IMR-90 (cell line): ENCODE measurements around the gene KIF1A. TPM values are rescaled to one million over a fixed set of nuclear protein-coding genes. Genes with fewer than 3 reads are reported as not detected.

Source experiments
- ATAC-seq: fragments of 200-7000 bp; cut with Tn5 transposase; 2 replicates; pipeline ENCODE4 v1.9.1; 2020; ENCODE audit warnings: low read depth, mild to moderate bottlenecking, moderate library complexity
- BruUV-seq: library from RNA; stranded (reverse); fragments of 400-500 nt; replicated peaks from 2 replicates; lab custom pipeline; 2021; lab: Mats Ljungman, UMichigan
- CTCF ChIA-PET: fragments of 300-600 bp; formaldehyde crosslinking; extraction: SDS; loops from one replicate; lab custom pipeline; 2021; ENCODE audit warnings: antibody characterized with exemption; lab: Yijun Ruan, JAX
- POLR2A ChIA-PET: fragments of 300-600 bp; sonication (Branson Sonifier 250); formaldehyde crosslinking; loops from one replicate; lab custom pipeline; 2022; ENCODE audit warnings: antibody characterized with exemption; ENCODE audit not compliant: unreplicated experiment; lab: Charles Lee
- DNase-seq: peaks from one replicate; pipeline ENCODE4 v3.0.0; 2013
- H2AFZ ChIP-seq: replicated peaks from 2 replicates; pipeline ENCODE3; 2013; ENCODE audit warnings: low read length, mild to moderate bottlenecking; ENCODE audit not compliant: poor library complexity
- H2AK5ac ChIP-seq: 2 replicates; pipeline ENCODE4 v1.6.1; 2013; ENCODE audit warnings: low read depth, low read length, inconsistent platforms
- H2AK9ac ChIP-seq: replicated peaks from 2 replicates; pipeline ENCODE3; 2013; ENCODE audit warnings: mild to moderate bottlenecking, low read depth, low read length, moderate library complexity; ENCODE audit not compliant: poor library complexity
- H2BK120ac ChIP-seq: 2 replicates; pipeline ENCODE4 v1.6.1; 2013; ENCODE audit warnings: low read depth, low read length, inconsistent platforms
- H2BK15ac ChIP-seq: 3 replicates; pipeline ENCODE4 v1.6.1; 2013; ENCODE audit warnings: low read depth, low read length, inconsistent platforms
- H2BK20ac ChIP-seq: 2 replicates; pipeline ENCODE4 v1.6.1; 2013; ENCODE audit warnings: low read depth, mild to moderate bottlenecking, inconsistent platforms, low read length, moderate library complexity
- H2BK5ac ChIP-seq: 2 replicates; pipeline ENCODE4 v1.6.1; 2013; ENCODE audit warnings: mild to moderate bottlenecking, low read depth, low read length, inconsistent platforms; ENCODE audit not compliant: poor library complexity, severe bottlenecking
- H3K14ac ChIP-seq: replicated peaks from 2 replicates; pipeline ENCODE4 v1.6.1; 2013; ENCODE audit warnings: low read depth, low read length, inconsistent platforms
- H3K18ac ChIP-seq: 2 replicates; pipeline ENCODE4 v1.6.1; 2013; ENCODE audit warnings: low read depth, low read length, control low read depth
- H3K23ac ChIP-seq: 2 replicates; pipeline ENCODE4 v1.6.1; 2013; ENCODE audit warnings: low read depth, low read length, inconsistent platforms
- H3K27ac ChIP-seq: 2 replicates; pipeline ENCODE4 v1.5.1; 2013; ENCODE audit warnings: mild to moderate bottlenecking, control low read depth, low read length; ENCODE audit not compliant: insufficient read depth
- H3K27me3 ChIP-seq: 2 replicates; pipeline ENCODE4 v1.6.1; 2013; ENCODE audit warnings: low read length; ENCODE audit not compliant: control insufficient read depth, insufficient read depth
- H3K36me3 ChIP-seq: 2 replicates; pipeline ENCODE4 v1.6.1; 2013; ENCODE audit warnings: low read length, mixed read lengths; ENCODE audit not compliant: control insufficient read depth, insufficient read depth
- H3K4ac ChIP-seq: 2 replicates; pipeline ENCODE4 v1.6.1; 2013; ENCODE audit warnings: low read depth, low read length, inconsistent platforms
- H3K4me1 ChIP-seq: 2 replicates; pipeline ENCODE4 v1.6.1; 2013; ENCODE audit warnings: low read length, mixed read lengths; ENCODE audit not compliant: control insufficient read depth, insufficient read depth
- H3K4me2 ChIP-seq: 2 replicates; pipeline ENCODE4 v1.6.1; 2013; ENCODE audit warnings: low read depth, mild to moderate bottlenecking, control low read depth, low read length, moderate library complexity
- H3K4me3 ChIP-seq: 2 replicates; pipeline ENCODE4 v1.5.1; 2013; ENCODE audit warnings: low read depth, mild to moderate bottlenecking, control low read depth, low read length, moderate library complexity; ENCODE audit not compliant: insufficient read depth
- H3K56ac ChIP-seq: 2 replicates; pipeline ENCODE4 v1.6.1; 2013; ENCODE audit warnings: low read length, inconsistent platforms; ENCODE audit not compliant: insufficient read depth; ENCODE audit errors: extremely low read depth
- H3K79me1 ChIP-seq, 2 experiments: 2 replicates each; pipeline ENCODE4 v1.6.1; 2013; ENCODE audit warnings: low read length in 2 of 2, inconsistent platforms in 1 of 2, low read depth in 1 of 2
- H3K9ac ChIP-seq: 2 replicates; pipeline ENCODE4 v1.6.1; 2013; ENCODE audit warnings: low read depth, low read length, control low read depth
- H3K9me1 ChIP-seq: 2 replicates; pipeline ENCODE4 v1.6.1; 2013; ENCODE audit warnings: low read length, inconsistent platforms; ENCODE audit not compliant: insufficient read depth
- H3K9me3 ChIP-seq: 2 replicates; pipeline ENCODE4 v1.6.1; 2013; ENCODE audit warnings: low read length; ENCODE audit not compliant: control insufficient read depth, insufficient read depth
- H4K20me1 ChIP-seq: 2 replicates; pipeline ENCODE4 v1.6.1; 2013; ENCODE audit warnings: low read length, inconsistent platforms; ENCODE audit not compliant: insufficient read depth
- H4K5ac ChIP-seq: 2 replicates; pipeline ENCODE4 v1.6.1; 2013; ENCODE audit warnings: mild to moderate bottlenecking, low read depth, low read length, control low read depth
- H4K8ac ChIP-seq, 2 experiments: 2 replicates each; pipeline ENCODE4 v1.6.1; 2013; ENCODE audit warnings: low read depth in 2 of 2, low read length in 2 of 2, control low read depth in 1 of 2, inconsistent platforms in 1 of 2
- H4K91ac ChIP-seq: 2 replicates; pipeline ENCODE4 v1.6.1; 2013; ENCODE audit warnings: low read depth, low read length, inconsistent platforms; ENCODE audit not compliant: insufficient read depth
- BHLHE40 ChIP-seq: fragments of 150-350 bp; IDR thresholded peaks from 2 replicates; pipeline ENCODE4 v1.6.1; 2016; ENCODE audit warnings: mild to moderate bottlenecking, low read depth, low read length
- CEBPB ChIP-seq: IDR thresholded peaks from 2 replicates; pipeline ENCODE4 v1.6.1; 2012; ENCODE audit warnings: low read depth, low read length, improper control_type of control experiment
- CTCF ChIP-seq: conservative IDR thresholded peaks from 2 replicates; pipeline ENCODE4 v1.5.1; 2012; ENCODE audit warnings: mild to moderate bottlenecking, low read depth, low read length, improper control_type of control experiment
- ELK1 ChIP-seq: fragments of 150-350 bp; IDR thresholded peaks from 2 replicates; pipeline ENCODE4 v1.6.1; 2016; ENCODE audit warnings: low read depth, mild to moderate bottlenecking, low read length, moderate library complexity, borderline replicate concordance
- FOS ChIP-seq: fragments of 150-350 bp; IDR thresholded peaks from 2 replicates; pipeline ENCODE4 v1.6.1; 2016; ENCODE audit warnings: low read depth, low read length
- MAFK ChIP-seq: IDR thresholded peaks from 2 replicates; pipeline ENCODE4 v1.6.1; 2012; ENCODE audit warnings: low read depth, low read length, improper control_type of control experiment
- MAZ ChIP-seq: IDR thresholded peaks from 2 replicates; pipeline ENCODE4 v1.6.1; 2012; ENCODE audit warnings: low read depth, mild to moderate bottlenecking, low read length, improper control_type of control experiment, moderate library complexity, borderline replicate concordance
- MXI1 ChIP-seq: IDR thresholded peaks from 2 replicates; pipeline ENCODE4 v1.6.1; 2012; ENCODE audit warnings: low read depth, mild to moderate bottlenecking, low read length, moderate library complexity, borderline replicate concordance
- NFE2L2 ChIP-seq: fragments of 150-350 bp; IDR thresholded peaks from 2 replicates; pipeline ENCODE4 v1.6.1; 2016; ENCODE audit warnings: low read depth, mild to moderate bottlenecking, low read length
- RCOR1 ChIP-seq: IDR thresholded peaks from 2 replicates; pipeline ENCODE4 v1.6.1; 2012; ENCODE audit warnings: mild to moderate bottlenecking, low read length, improper control_type of control experiment; ENCODE audit not compliant: insufficient replicate concordance
- RFX5 ChIP-seq: IDR thresholded peaks from 2 replicates; pipeline ENCODE4 v1.8.0; 2012; ENCODE audit warnings: low read depth, mild to moderate bottlenecking, low read length, moderate library complexity
- WGBS, 2 experiments: methylation state at CpG; one replicate each; pipeline versions ENCODE4 v1.1.5 to v1.1.7; 2013; ENCODE audit warnings: missing lambda C conversion rate in 2 of 2; ENCODE audit not compliant: insufficient read length in 1 of 2; ENCODE audit errors: extremely low coverage in 2 of 2; 5-methylcytosine and 5-hydroxymethylcytosine counted together
- dilution Hi-C: fragments of 300-500 bp; cut with HindIII; formaldehyde crosslinking; loops from one replicate; pipeline ENCODE4 v1.14.3; 2018; ENCODE audit warnings: low sequenced_read_pairs; ENCODE audit not compliant: unreplicated experiment
- in situ Hi-C: fragments of 300-500 bp; cut with MboI; formaldehyde crosslinking; loops from 3 replicates; pipeline ENCODE4 v1.14.3; 2019; ENCODE audit warnings: low sequenced_read_pairs, inconsistent platforms, mixed read lengths
- intact Hi-C: fragments of 100-400 bp; cut with micrococcal nuclease; formaldehyde crosslinking; loops from 2 replicates; pipeline ENCODE4 v1.10.0; 2022
- polyA plus RNA-seq, 3 experiments: library from polyadenylated mRNA; depleted of rRNA; stranded (reverse); fragments of >200 nt; gene quantifications; 2 replicates each; pipeline ENCODE4 v1.2.3, GENCODE V29; 2012; ENCODE audit warnings: low replicate concordance in 1 of 3
- total RNA-seq: library from RNA; depleted of rRNA; stranded (reverse); fragments of >200 nt; gene quantifications from 2 replicates; pipeline ENCODE4 v1.2.3, GENCODE V29; 2012
- TF ChIP-seq, protein P1 (sequence below): fragments of 150-350 bp; IDR thresholded peaks from 2 replicates; pipeline ENCODE4 v1.6.1; 2017; ENCODE audit warnings: mild to moderate bottlenecking, antibody characterized with exemption, low read length, low read depth

KIF1A gene
- total and polyA plus RNA-seq, 2 of the 4 experiments (the other 2 are of a cell fraction), result under 0.01 TPM; not detected in 1

GRCh38 chr2:240851078-240851991 is 31.3 kb upstream of the KIF1A start:
- no peak overlapping the region for H3K4me2 ChIP-seq
- H2BK15ac ChIP-seq, result no peak overlapping the region
- H3K4ac ChIP-seq, result no peak overlapping the region
- no peak overlapping the region for H3K18ac ChIP-seq
- H3K27ac ChIP-seq, result no peak overlapping the region
- no peak overlapping the region for H3K4me3 ChIP-seq
- peaks cover 6% of the 10 kb centered on the region; the same call in 1 of the 2 replicates for H4K20me1 ChIP-seq
- H3K79me1 ChIP-seq, result no peaks in the 10 kb centered on the region
- H3K9me1 ChIP-seq, result no peaks in the 10 kb centered on the region
- H3K27me3 ChIP-seq, result peaks cover 4% of the 10 kb centered on the region; the same call in 1 of the 2 replicates
- no peak overlapping the region for H3K9ac ChIP-seq
- no peak overlapping the region; the same call in 1 of the 2 replicates for H2AK5ac ChIP-seq
- ChIA-PET POLR2A (no interaction called here), CTCF (interaction anchor here (0.6 to 1.4 kb wide), 5 partner anchors 10 to 552 kb away, joined by 3 to 6 read pairs (median 4); no protein-coding TSS in a partner anchor)
- ATAC-seq (peak; percentile 99), DNase-seq (peak; percentile 67)
- peak overlapping the region; percentile 90 for H2AK9ac ChIP-seq
- H4K5ac ChIP-seq, result no peak overlapping the region
- no peak overlapping the region for H4K91ac ChIP-seq
- dilution Hi-C loops (no loop called here), in situ Hi-C loops (loop anchor here (5.0 to 25.0 kb wide), 3 partner anchors 223 to 811 kb away; no protein-coding TSS in a partner anchor), intact Hi-C loops (loop anchor here (1.0 to 5.0 kb wide), 6 partner anchors 139 to 366 kb away; partner anchors contain the start of genes PPP1R7 and SNED1)
- no peak overlapping the region; the same call in 1 of the 2 replicates for H3K56ac ChIP-seq
- H3K9me3 ChIP-seq, result peaks cover 11% of the 10 kb centered on the region
- no peaks in the 10 kb centered on the region for H3K4me1 ChIP-seq
- H2BK120ac ChIP-seq, result no peak overlapping the region
- H2BK5ac ChIP-seq, result no peak overlapping the region
- H3K36me3 ChIP-seq, result no peaks in the 10 kb centered on the region
- WGBS, 2 experiments, result 49% methylated on average over 9 of the region's 33 CpGs; no CpG with 5 or more reads in 1 of the 2 experiments
- BruUV-seq, result no TSS peak
- H2BK20ac ChIP-seq, result no peak overlapping the region
- H2AFZ ChIP-seq, result peak overlapping the region; percentile 70
- H3K14ac ChIP-seq, result no peak overlapping the region
- no peak overlapping the region for H3K23ac ChIP-seq
- H4K8ac ChIP-seq, result no peak overlapping the region
- TF ChIP-seq MAZ, result 0 out of 2 replicates have a peak, but pooled peaks have one; percentile 16
- TF ChIP-seq MAFK, result no peak
- TF ChIP-seq, protein P1, sequence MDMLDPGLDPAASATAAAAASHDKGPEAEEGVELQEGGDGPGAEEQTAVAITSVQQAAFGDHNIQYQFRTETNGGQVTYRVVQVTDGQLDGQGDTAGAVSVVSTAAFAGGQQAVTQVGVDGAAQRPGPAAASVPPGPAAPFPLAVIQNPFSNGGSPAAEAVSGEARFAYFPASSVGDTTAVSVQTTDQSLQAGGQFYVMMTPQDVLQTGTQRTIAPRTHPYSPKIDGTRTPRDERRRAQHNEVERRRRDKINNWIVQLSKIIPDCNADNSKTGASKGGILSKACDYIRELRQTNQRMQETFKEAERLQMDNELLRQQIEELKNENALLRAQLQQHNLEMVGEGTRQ, result no peak
- no peak for TF ChIP-seq RFX5
- TF ChIP-seq BHLHE40, result no peak
- TF ChIP-seq RCOR1, result no peak
- no peak for TF ChIP-seq ELK1
- no peak for TF ChIP-seq FOS
- peak; percentile 93 for TF ChIP-seq CTCF
- 0 out of 2 replicates have a peak, but pooled peaks have one; percentile 24 for TF ChIP-seq CEBPB
- TF ChIP-seq NFE2L2, result no peak
- peak; percentile 78 for TF ChIP-seq MXI1
